Activated T-cell treated with anti-CD3 and anti-CD28 coated beads, Interleukin-2, amount 50 U/mL, for 24 hours (primary cell): Measurements from ENCODE around the gene TCEA2.
"Not testable (repeated sequence)": the region's sequence is repeated elsewhere in the genome, so short reads cannot be mapped to it uniquely, and the experiment has no call there.

Source experiments
- DNase-seq: peaks from one replicate; pipeline ENCODE4 v3.0.0-alpha.2; 2020
- H3K27ac Mint-ChIP-seq: 2 replicates; pipeline ENCODE4 v1.8.0; 2020; ENCODE audit warnings: mild to moderate bottlenecking, mixed read lengths
- H3K27me3 Mint-ChIP-seq: 2 replicates; pipeline ENCODE4 v1.8.0; 2020; ENCODE audit warnings: mixed read lengths
- H3K36me3 Mint-ChIP-seq: 2 replicates; pipeline ENCODE4 v1.8.0; 2020; ENCODE audit warnings: low read depth, mixed read lengths
- H3K4me1 Mint-ChIP-seq: 2 replicates; pipeline ENCODE4 v1.8.0; 2020; ENCODE audit warnings: low read depth, mixed read lengths
- H3K4me3 Mint-ChIP-seq: 2 replicates; pipeline ENCODE4 v1.8.0; 2020; ENCODE audit warnings: mild to moderate bottlenecking, moderate library complexity, mixed read lengths
- H3K9me3 Mint-ChIP-seq: 2 replicates; pipeline ENCODE4 v1.8.0; 2020; ENCODE audit warnings: mixed read lengths

TCEA2 gene

DNA sequence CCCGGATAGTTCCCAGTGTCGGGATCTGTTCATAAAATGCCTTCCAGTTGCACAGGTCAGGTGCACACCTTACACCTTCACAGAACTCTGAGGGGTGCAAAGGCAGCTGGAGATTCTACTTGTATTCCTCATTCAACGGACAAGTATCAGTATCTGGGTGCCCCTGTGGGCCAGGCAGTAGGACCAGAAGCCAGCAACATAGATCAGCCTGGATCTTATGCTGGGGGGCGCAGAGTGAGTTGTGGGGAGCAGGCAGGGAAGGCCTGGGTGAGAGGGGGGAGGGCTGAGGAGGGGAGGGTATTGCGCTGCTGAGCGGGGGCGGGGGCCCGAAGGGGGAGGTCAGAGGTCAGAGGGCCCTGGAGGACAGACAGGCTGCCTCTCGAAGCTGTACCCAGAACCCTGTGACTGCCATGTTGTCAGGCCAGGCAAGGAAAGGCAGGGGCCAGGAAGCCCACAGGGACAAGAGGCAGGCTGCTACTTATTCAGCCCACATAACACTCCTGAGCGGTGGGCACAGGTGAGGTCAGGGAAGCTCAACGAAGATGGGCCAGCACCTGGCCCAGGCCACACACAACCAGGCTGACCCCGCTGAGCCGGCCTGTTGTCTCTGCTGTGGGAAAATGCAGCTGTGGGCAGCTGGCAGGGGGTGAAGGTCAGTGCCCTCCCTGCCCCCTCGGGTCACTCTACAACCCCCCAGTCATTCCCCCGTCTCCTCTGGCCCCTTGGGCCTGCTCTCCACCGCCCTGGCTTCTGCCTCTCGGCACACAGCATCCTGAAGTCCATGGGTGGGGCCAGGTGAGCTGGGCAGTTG, 18.0 kb downstream of the TCEA2 start:
- H3K27ac Mint-ChIP-seq: no peak overlapping the region
- no peaks in the 10 kb centered on the region for H3K9me3 Mint-ChIP-seq
- H3K4me1 Mint-ChIP-seq: peaks cover 46% of the 10 kb centered on the region
- no peak for DNase-seq
- H3K4me3 Mint-ChIP-seq: peak overlapping the region; percentile 74
- peaks cover 18% of the 10 kb centered on the region for H3K27me3 Mint-ChIP-seq
- peaks cover 7% of the 10 kb centered on the region for H3K36me3 Mint-ChIP-seq

DNA sequence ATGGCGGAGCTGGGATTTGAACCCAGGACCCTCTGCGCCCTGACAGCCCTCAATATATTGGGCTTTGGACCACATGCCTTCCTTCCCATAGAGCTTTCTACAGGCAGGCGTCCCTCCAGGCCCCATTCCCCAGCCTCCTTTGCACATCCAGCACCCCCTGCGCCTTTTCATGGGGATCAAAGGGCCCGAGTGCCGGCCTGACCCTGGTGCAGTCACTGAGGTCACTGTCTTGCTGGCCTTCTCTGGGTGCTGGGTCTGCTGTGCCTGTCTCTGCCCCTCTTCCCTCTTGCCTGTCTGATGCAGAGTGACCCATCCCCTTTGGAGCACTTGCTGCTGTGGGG, 18.6 kb downstream of the TCEA2 start:
- no peaks in the 10 kb centered on the region for H3K9me3 Mint-ChIP-seq
- H3K27ac Mint-ChIP-seq: no peak overlapping the region
- peaks cover 6% of the 10 kb centered on the region for H3K36me3 Mint-ChIP-seq
- peaks cover 46% of the 10 kb centered on the region for H3K4me1 Mint-ChIP-seq
- peaks cover 18% of the 10 kb centered on the region for H3K27me3 Mint-ChIP-seq
- H3K4me3 Mint-ChIP-seq: no peak overlapping the region
- DNase-seq: no peak

DNA sequence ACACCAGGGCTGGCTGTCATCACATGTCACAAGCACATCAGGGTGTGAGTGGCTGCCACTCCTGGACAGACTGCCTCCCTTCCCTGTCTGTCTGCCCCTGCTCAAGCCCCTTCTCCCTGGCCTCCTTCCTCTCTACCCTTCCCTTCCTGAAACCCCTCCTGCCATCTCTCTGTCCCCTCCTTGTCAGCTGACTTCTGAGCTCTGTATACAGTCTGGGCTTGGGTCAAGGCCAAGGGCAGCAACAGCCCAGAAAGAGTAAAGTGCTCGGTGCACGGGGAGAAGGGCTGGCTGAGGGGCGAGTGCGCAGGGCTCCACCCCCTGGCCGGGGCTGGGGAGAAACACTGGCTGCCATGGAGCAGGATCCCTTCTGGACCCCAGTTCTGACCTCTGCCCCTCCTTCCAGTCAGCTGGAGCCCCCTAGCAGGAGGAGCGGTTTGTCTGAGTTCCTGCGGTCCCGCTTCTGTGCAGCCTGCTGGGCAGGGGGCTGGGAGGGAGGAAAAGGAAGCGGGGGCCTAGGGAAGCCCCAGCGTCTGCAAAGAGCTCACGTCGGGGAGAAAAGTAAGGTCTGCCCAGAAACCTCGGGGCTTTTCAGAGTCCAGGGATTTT, 19.2 kb downstream of the TCEA2 start:
- Mint-ChIP-seq H3K4me3 (peak overlapping the region; percentile 29), H3K27ac (no peak overlapping the region), H3K27me3 (peaks cover 18% of the 10 kb centered on the region), H3K4me1 (peaks cover 43% of the 10 kb centered on the region), H3K9me3 (no peaks in the 10 kb centered on the region), H3K36me3 (peaks cover 6% of the 10 kb centered on the region)
- DNase-seq: no peak

DNA sequence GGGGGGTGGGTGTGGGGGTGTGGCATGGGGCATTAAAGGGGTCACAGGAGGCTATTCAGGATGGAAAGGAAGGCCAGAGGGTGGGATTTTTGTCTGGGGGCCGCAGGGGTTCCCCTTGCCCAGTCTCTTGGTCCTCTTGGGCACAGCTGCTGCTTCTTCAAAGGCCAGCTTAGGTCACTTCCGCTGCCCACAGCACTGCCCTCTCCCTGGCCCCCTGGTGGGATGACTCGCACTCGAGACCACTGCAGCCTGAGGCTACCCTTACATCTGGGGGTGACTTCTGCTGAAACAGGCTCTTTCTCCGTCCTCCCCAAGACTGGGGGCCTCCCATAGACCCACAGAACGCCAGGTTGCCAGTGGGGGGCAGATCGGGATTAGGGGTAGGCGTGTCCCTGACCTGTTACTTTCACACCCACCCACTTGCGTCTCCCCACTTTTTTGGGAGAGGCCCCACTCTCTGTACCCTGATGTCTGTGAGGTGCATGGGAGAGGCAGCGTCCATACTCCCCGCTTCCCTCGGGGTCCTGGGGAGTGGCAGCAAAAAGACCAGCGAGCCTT, 19.9 kb downstream of the TCEA2 start:
- no peak for DNase-seq
- Mint-ChIP-seq H3K36me3 (peaks cover 5% of the 10 kb centered on the region), H3K4me1 (peaks cover 37% of the 10 kb centered on the region), H3K27ac (no peak overlapping the region), H3K27me3 (peaks cover 18% of the 10 kb centered on the region), H3K4me3 (peak overlapping the region; percentile 66), H3K9me3 (no peaks in the 10 kb centered on the region)

DNA sequence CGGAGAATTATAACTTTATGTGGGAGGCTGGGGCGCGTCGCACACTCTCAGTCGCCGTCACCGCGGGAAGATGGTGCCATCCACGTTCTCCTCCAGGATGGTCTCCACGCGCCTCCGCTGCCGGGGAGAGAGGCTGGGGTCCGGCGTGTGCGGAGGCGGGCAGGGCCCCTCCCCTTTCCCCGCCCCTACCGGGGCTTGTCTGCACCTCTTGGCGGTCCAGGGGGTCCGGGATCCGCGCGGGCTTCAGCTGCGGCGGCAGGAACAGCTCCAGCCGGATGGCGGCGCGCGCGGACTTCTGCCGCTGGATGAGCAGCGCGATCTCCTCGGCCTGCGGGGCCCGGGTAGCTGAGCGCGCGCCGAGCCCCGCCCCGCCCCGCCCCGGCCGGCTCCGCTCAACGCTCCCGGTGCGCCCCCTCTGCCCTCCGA, 20.4 kb downstream of the TCEA2 start:
- H3K27me3 Mint-ChIP-seq: peaks cover 18% of the 10 kb centered on the region
- no peak overlapping the region for H3K27ac Mint-ChIP-seq
- DNase-seq: peak; percentile 84
- H3K4me1 Mint-ChIP-seq: peaks cover 33% of the 10 kb centered on the region
- H3K9me3 Mint-ChIP-seq: no peaks in the 10 kb centered on the region
- H3K36me3 Mint-ChIP-seq: peaks cover 5% of the 10 kb centered on the region
- peak overlapping the region; percentile 66 for H3K4me3 Mint-ChIP-seq

DNA sequence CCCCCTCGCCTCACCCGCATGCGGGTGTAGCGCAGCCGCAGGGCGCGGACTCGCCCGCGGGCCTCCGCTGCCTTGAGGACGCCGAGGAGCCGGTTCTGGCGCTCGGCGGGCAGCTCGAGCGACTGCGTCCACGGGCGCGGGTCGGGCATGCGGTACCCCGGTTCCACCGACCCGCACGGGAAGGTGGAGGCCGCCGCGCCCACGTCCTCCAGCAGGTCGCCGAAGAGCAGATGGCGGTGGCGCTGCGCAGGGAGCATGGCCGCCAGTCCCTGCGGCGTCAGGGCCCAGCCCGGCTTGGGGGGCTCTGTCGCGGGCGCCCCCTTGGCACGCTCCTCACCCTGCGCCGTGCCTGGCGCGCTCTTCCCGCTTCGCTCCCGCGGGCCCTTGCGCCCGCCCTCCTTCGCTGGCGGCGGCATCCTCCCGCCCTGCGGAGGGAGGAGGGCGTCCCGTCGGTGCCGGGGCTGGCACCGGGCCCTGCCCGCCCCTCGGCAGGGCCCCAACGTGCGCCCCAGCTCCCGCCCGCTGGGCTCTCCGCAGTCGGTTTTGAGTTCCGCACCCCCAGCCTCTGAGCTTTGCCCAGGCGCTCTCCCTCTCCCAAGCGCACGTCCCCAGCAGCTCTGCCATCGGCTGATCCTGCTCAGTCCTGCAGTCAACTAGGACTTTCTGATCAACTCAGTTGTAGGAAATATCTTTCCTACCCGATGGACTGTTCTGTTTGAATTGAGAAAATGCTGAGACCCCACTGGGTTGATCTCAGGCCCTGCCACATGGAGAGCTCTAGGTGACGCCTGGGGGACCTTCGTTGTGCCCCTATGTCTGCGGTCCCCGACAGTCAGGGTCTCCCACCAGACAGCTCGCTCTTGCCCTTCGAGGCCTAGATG, 21.0 kb downstream of the TCEA2 start, which contains the start of gene LKAAEAR1:
TSS of gene LKAAEAR1 (minus strand) at position 595 of the 881 bp plus-strand sequence. CDS start at position 416, 179 bp downstream.
- Mint-ChIP-seq H3K27ac (no peak within 1 kb of the TSS), H3K4me3 (peak within 1 kb of the TSS; percentile 75), H3K9me3 (no peaks in the 10 kb centered on the region), H3K4me1 (peaks cover 29% of the 10 kb centered on the region), H3K36me3 (peaks cover 1% of the 10 kb centered on the region), H3K27me3 (peaks cover 18% of the 10 kb centered on the region)
- DNase-seq: no peak

DNA sequence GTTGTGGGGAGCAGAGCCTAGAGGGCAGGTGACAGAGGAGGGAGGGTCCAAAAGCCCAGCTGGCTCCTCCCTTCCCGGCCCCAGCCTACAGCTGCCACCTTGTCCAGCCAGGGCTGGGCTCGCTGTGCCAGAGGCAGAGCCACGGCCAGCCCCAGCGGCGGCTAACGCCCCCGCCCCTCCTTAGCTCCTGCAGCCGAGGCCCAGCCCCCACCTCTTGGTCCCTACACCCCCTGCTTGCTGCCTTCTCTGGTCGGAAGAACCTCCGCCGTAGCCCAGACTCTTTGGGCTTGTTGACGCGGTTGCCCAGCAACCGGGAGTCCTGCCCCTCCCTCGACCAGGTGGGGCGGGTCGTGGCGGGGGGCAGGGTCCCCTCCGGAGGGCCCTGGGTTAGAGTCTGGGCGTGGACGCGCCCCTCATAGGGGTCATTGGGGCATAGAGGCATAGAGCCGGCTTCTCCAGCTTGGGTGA, 21.7 kb downstream of the TCEA2 start:
- Mint-ChIP-seq H3K36me3 (no peaks in the 10 kb centered on the region), H3K4me1 (peaks cover 28% of the 10 kb centered on the region), H3K4me3 (peak overlapping the region; percentile 75), H3K27ac (no peak overlapping the region), H3K9me3 (no peaks in the 10 kb centered on the region), H3K27me3 (peaks cover 18% of the 10 kb centered on the region)
- DNase-seq: no peak

DNA sequence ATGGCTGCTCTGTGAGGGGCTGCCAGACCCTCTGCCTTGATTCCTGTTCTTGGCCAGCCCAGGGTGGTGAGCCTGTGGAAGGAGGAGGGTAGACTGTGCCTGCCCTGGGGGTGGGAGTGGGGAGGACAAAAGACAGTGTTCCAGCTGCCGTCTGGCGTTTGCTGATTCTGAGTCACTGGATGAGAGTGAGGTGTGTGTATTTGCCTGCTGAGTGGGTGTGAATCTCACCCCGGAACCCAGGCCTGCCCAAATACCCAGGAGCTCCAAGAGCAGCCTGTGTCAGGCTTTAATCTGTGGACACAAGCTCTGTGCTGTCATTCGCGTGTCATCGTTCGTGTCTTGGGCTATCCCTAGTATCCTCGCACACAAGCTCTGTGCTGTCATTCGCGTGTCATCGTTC, 23.8 kb downstream of the TCEA2 start:
- Mint-ChIP-seq H3K36me3 (no peaks in the 10 kb centered on the region), H3K4me3 (no peak overlapping the region), H3K4me1 (peaks cover 17% of the 10 kb centered on the region), H3K9me3 (no peaks in the 10 kb centered on the region), H3K27ac (no peak overlapping the region), H3K27me3 (peaks cover 16% of the 10 kb centered on the region)
- no peak for DNase-seq

DNA sequence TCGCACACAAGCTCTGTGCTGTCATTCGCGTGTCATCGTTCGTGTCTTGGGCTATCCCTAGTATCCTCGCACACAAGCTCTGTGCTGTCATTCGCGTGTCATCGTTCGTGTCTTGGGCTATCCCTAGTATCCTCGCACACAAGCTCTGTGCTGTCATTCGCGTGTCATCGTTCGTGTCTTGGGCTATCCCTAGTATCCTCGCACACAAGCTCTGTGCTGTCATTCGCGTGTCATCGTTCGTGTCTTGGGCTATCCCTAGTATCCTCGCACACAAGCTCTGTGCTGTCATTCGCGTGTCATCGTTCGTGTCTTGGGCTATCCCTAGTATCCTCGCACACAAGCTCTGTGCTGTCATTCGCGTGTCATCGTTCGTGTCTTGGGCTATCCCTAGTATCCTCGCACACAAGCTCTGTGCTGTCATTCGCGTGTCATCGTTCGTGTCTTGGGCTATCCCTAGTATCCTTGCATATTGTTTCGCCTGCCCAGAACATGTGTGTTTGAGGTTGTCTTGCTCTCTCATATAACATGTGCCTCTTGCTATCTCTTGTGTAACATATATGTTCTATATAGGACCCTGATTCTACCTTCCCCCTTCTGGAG, 24.3 kb downstream of the TCEA2 start:
- not testable (repeated sequence) for H3K36me3 Mint-ChIP-seq, H3K4me3 Mint-ChIP-seq, DNase-seq, H3K9me3 Mint-ChIP-seq, H3K27ac Mint-ChIP-seq
- peaks cover 13% of the 10 kb centered on the region for H3K4me1 Mint-ChIP-seq
- peaks cover 12% of the 10 kb centered on the region for H3K27me3 Mint-ChIP-seq

DNA sequence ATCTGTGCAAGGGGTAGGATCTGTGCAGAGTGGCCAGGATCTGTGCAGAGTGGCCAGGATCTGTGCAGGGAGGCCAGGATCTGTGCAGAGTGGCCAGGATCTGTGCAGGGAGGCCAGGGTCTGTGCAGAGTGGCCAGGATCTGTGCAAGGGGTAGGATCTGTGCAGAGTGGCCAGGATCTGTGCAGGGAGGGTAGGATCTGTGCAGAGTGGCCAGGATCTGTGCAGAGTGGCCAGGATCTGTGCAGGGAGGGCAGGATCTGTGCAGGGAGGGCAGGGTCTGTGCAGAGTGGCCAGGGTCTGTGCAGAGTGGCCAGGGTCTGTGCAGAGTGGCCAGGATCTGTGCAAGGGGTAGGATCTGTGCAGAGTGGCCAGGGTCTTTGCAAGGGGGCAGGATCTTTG, 25.6 kb downstream of the TCEA2 start:
- H3K27me3 Mint-ChIP-seq: peaks cover 12% of the 10 kb centered on the region
- H3K4me3 Mint-ChIP-seq: not testable (repeated sequence)

DNA sequence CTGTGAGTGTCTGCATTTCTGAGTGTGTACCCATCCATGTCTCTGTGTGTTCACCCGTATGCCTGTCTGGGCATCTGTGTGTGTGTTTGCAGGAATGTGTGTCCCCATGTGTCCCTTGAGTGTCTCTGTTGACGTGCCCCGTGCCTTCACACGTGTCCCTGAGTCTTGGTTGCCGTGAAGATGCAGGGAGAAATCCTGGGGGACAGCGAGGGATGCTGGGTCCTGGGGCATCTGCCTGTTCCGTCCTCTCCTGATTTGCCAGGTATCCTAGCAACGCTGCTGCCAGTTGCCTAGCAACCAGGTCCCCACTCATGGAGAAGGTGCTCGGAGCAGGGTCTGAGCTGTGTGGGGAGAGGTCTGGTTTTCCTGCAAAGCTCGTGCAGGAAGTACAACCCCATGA, 27.2 kb downstream of the TCEA2 start:
- no peak for DNase-seq
- H3K27me3 Mint-ChIP-seq: peaks cover 5% of the 10 kb centered on the region
- H3K4me1 Mint-ChIP-seq: peaks cover 1% of the 10 kb centered on the region
- no peak overlapping the region for H3K4me3 Mint-ChIP-seq
- no peaks in the 10 kb centered on the region for H3K36me3 Mint-ChIP-seq
- no peaks in the 10 kb centered on the region for H3K9me3 Mint-ChIP-seq
- no peak overlapping the region for H3K27ac Mint-ChIP-seq

More for the DNA sequence above, 25.6 kb downstream of the TCEA2 start:
- not testable (repeated sequence) for H3K36me3 Mint-ChIP-seq, H3K27ac Mint-ChIP-seq, H3K9me3 Mint-ChIP-seq, H3K4me1 Mint-ChIP-seq, DNase-seq

DNA sequence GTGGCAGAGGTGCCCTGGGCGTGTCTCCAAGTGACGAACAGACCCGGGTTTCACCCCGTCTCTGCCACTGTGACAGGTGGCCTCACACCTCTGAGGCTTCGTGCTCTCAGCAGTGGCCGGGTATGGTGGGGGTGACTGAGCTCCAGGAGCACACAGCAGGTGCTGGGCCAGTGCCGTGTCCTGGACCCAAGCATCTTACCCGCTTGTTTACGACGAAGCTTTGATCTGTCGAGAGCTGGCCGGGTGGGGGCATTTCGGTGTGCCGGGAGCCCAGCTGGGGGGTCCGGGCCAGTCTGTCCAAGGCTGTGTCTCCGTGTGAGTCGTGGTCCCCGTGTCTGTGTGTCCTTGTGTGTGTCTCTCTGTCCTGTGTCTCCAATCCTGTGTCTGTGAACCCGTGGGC, 28.3 kb downstream of the TCEA2 start:
- no peak overlapping the region for H3K27ac Mint-ChIP-seq
- H3K4me1 Mint-ChIP-seq: peaks cover 1% of the 10 kb centered on the region
- no peaks in the 10 kb centered on the region for H3K36me3 Mint-ChIP-seq
- no peaks in the 10 kb centered on the region for H3K9me3 Mint-ChIP-seq
- H3K27me3 Mint-ChIP-seq: no peaks in the 10 kb centered on the region
- DNase-seq: no peak
- H3K4me3 Mint-ChIP-seq: no peak overlapping the region

DNA sequence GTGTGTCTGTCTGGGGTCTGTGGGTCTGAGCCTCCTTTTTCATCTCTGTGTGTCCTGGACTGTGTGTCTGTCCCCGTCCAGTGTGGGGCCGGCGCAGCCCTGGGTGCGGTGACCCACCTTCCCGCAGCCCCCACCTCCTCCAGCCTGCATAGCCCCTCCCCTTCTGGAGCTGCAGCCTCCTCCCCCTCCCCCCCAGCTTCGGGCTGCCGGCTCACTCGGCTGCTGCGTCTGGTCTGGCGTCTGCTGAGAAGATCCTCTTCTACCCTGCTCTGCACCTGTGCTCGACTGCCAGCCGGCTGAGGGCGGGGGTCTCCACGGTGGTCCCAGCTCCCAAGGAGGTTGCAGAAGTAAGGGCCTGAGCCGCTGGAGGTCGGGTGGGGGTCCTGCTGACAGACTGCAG, 28.8 kb downstream of the TCEA2 start:
- H3K36me3 Mint-ChIP-seq: no peaks in the 10 kb centered on the region
- H3K9me3 Mint-ChIP-seq: peaks cover under 1% of the 10 kb centered on the region

More for the DNA sequence above, 28.8 kb downstream of the TCEA2 start:
- Mint-ChIP-seq H3K4me3 (no peak overlapping the region), H3K4me1 (peaks cover 1% of the 10 kb centered on the region), H3K27me3 (no peaks in the 10 kb centered on the region), H3K27ac (no peak overlapping the region)
- no peak for DNase-seq
